K562 (cell line): ENCODE measurements around the gene TIAL1. TPM values are rescaled to one million over a fixed set of nuclear protein-coding genes. Genes with fewer than 3 reads are reported as not detected.

Experiments used
- CREB3L1 ChIP-seq: fragments of 450-650 bp; IDR thresholded peaks from 2 replicates; pipeline ENCODE4 v1.6.1; 2014; ENCODE audit warnings: low read depth, mild to moderate bottlenecking, moderate library complexity, borderline replicate concordance
- CXXC5 ChIP-seq: fragments of 250-450 bp; sonication (Bioruptor Pico); IDR thresholded peaks from 2 replicates; pipeline ENCODE4 v1.8.0; 2022; ENCODE audit warnings: inconsistent platforms, mild to moderate bottlenecking, moderate library complexity
- EGR1 ChIP-seq: fragments of 450-650 bp; conservative IDR thresholded peaks from 2 replicates; pipeline ENCODE4 v1.6.1; 2017; ENCODE audit warnings: mild to moderate bottlenecking
- FUS ChIP-seq: fragments of 200-400 bp; formaldehyde crosslinking; optimal IDR thresholded peaks from 2 replicates; pipeline ENCODE3; 2017; ENCODE audit warnings: low read depth, low read length
- GABPB2 ChIP-seq: fragments of 250-450 bp; sonication (Bioruptor Pico); conservative IDR thresholded peaks from 2 replicates; pipeline ENCODE4 v1.5.1; 2021; ENCODE audit warnings: mild to moderate bottlenecking
- HEY1 ChIP-seq: fragments of 250-450 bp; sonication (Bioruptor Pico); IDR thresholded peaks from 2 replicates; pipeline ENCODE4 v1.5.0; 2020; ENCODE audit warnings: mild to moderate bottlenecking, moderate library complexity, borderline replicate concordance
- HIVEP1 ChIP-seq: fragments of 250-450 bp; sonication (Bioruptor Pico); IDR thresholded peaks from 2 replicates; pipeline ENCODE4 v1.4.0; 2020; ENCODE audit warnings: mild to moderate bottlenecking
- ILF3 ChIP-seq: fragments of 450-650 bp; IDR thresholded peaks from 2 replicates; pipeline ENCODE4 v1.6.1; 2018; ENCODE audit warnings: antibody characterized with exemption, mild to moderate bottlenecking, moderate library complexity, borderline replicate concordance
- KDM5B ChIP-seq: fragments of 200-600 bp; sonication (generic); IDR thresholded peaks from 2 replicates; pipeline ENCODE4 v1.6.1; 2012; ENCODE audit warnings: low read depth, mild to moderate bottlenecking, moderate library complexity, low read length, control low read depth, inconsistent platforms; ENCODE audit not compliant: insufficient replicate concordance
- KLF13 ChIP-seq: fragments of 450-650 bp; IDR thresholded peaks from 2 replicates; pipeline ENCODE4 v1.6.1; 2016; ENCODE audit warnings: missing genetic modification characterization, low read depth, mild to moderate bottlenecking, missing compliant biosample characterization, moderate library complexity, borderline replicate concordance
- MNT ChIP-seq, 2 experiments: fragments of 450-650 bp; conservative IDR thresholded peaks; 2 replicates each; pipeline ENCODE4 v1.6.1; 2017; ENCODE audit warnings: mild to moderate bottlenecking in 2 of 2, moderate library complexity in 2 of 2
- PCBP1 ChIP-seq: fragments of 200-400 bp; formaldehyde crosslinking; IDR thresholded peaks from 2 replicates; pipeline ENCODE4 v1.6.1; 2018; ENCODE audit warnings: mild to moderate bottlenecking, low read depth, low read length; ENCODE audit not compliant: poor library complexity, severe bottlenecking
- POLR3A ChIP-seq: IDR thresholded peaks from 2 replicates; pipeline ENCODE4 v1.6.1; 2011; ENCODE audit warnings: borderline replicate concordance, mild to moderate bottlenecking, moderate library complexity; ENCODE audit not compliant: insufficient read length, insufficient read depth; ENCODE audit errors: extremely low read depth
- RAD21 ChIP-seq, 2 experiments: fragments of 250-450 bp in 1 of 2; fragments of 450-650 bp in 1 of 2; sonication (Bioruptor Pico) in 1 of 2; formaldehyde crosslinking in 1 of 2; IDR thresholded peaks in 1 of 2; conservative IDR thresholded peaks in 1 of 2; 2 replicates each; pipeline versions ENCODE4 v1.4.0 to v1.8.0; 2020 to 2022; ENCODE audit warnings: mild to moderate bottlenecking in 2 of 2, moderate library complexity in 1 of 2
- RBFOX2 ChIP-seq: fragments of 200-400 bp; formaldehyde crosslinking; IDR thresholded peaks from 2 replicates; pipeline ENCODE4 v1.6.1; 2017; ENCODE audit warnings: low read depth, mild to moderate bottlenecking, low read length, moderate library complexity
- RFX1 ChIP-seq: fragments of 450-650 bp; IDR thresholded peaks from 2 replicates; pipeline ENCODE4 v1.6.1; 2016; ENCODE audit warnings: mild to moderate bottlenecking, moderate library complexity
- RNF2 ChIP-seq: sonication (generic); IDR thresholded peaks from 2 replicates; pipeline ENCODE4 v1.6.1; 2016
- SIN3A ChIP-seq, 2 experiments: fragments of 150-350 bp in 1 of 2; IDR thresholded peaks; 2 replicates each; pipeline ENCODE4 v1.6.1; 2011 to 2016; ENCODE audit warnings: borderline replicate concordance in 2 of 2, low read depth in 2 of 2, low read length in 2 of 2, mild to moderate bottlenecking in 2 of 2, moderate library complexity in 2 of 2; ENCODE audit not compliant: control insufficient read depth in 1 of 2
- SIX5 ChIP-seq, 2 experiments: IDR thresholded peaks; 2 replicates each; pipeline ENCODE4 v1.6.1; 2011; ENCODE audit warnings: low read length in 2 of 2, borderline replicate concordance in 1 of 2, low read depth in 1 of 2, mild to moderate bottlenecking in 1 of 2, moderate library complexity in 1 of 2; ENCODE audit not compliant: insufficient read depth in 1 of 2
- TARDBP ChIP-seq: fragments of 450-650 bp; IDR thresholded peaks from 2 replicates; pipeline ENCODE4 v1.6.1; 2016
- USF2 ChIP-seq: sonication (generic); formaldehyde crosslinking; IDR thresholded peaks from 2 replicates; pipeline ENCODE4 v1.5.0; 2020; ENCODE audit warnings: missing genetic modification reagents
- ZNF212 ChIP-seq: fragments of 450-650 bp; formaldehyde crosslinking; IDR thresholded peaks from 2 replicates; pipeline ENCODE4 v1.4.0; 2020; ENCODE audit warnings: mild to moderate bottlenecking
- ZNF431 ChIP-seq: sonication (generic); formaldehyde crosslinking; IDR thresholded peaks from 2 replicates; pipeline ENCODE4 v1.8.0; 2022; ENCODE audit warnings: mild to moderate bottlenecking, missing genetic modification reagents
- polyA plus RNA-seq, 8 experiments: library from polyadenylated mRNA; depleted of rRNA in 4 of 8; stranded (reverse) in 5 of 8; unstranded in 3 of 8; fragments of >200 nt; fragmentation: Nextera tagmentation in 2 of 8; fragmentation: Illumina TruSeq in 1 of 8; extraction: Ambion mirVana in 2 of 8; extraction: Trizol in 1 of 8; gene quantifications; 2 replicates each; pipeline versions ENCODE4 v1.2.1 to v1.2.3, GENCODE V29; 2011 to 2014; ENCODE audit warnings: inconsistent platforms in 1 of 8, missing spikeins in 1 of 8
- total RNA-seq, 7 experiments: library from RNA; depleted of rRNA in 6 of 7; stranded (reverse); fragments of >200 nt in 6 of 7; fragmentation: Illumina TruSeq in 2 of 7; extraction: Trizol in 2 of 7; gene quantifications; 2 replicates each; pipeline versions ENCODE4 v1.2.1 to v1.2.3, GENCODE V29; 2011 to 2021; ENCODE audit warnings: low replicate concordance in 1 of 7

TIAL1 gene
- total and polyA plus RNA-seq, 9 of the 15 experiments (the other 6 are each of a cell fraction or from before 2014, with no cell fraction given) = 22.5 to 126 (median 58.2) TPM

DNA sequence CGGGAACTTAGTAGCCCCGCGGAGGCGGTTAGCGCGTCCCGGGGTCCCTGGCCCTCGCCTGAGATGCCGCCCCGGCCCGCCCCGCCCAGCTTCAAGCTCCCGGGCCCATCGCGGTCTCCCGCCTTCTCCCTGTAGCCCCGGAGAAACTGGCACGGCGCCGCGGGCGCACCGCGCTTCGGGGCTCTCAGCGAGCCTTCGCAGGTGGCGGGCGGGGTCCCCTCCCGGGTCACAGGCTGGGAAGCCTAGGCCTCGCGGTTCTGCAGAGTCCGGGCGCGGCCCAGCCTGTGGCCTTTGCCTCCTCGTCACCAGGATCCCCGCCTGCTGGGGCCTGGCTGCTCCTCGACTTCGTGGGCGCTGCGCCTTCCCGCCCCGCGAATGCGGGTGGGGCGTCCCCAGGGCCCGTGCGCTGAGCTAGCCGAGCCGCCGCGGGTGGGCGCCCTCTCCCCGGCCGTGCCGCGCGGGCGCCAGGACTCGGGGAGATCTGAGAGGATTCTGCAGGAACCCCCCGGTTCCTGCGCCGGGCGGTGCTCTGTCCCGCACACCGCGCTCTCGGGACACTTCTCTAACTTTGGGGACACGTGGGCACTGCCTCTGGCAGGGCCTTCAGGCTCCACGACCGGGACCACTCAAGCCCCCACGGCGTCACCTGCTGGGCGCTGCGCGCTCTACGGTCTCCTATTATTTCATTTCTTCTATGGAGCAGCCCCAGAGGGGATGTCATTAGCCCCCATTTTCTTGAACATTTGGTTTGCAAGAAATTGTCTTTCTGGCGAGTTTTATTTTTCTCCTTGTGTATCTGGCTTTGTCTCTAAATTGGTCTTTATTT lies 53.6 kb downstream of the TIAL1 start (continued):
- TF ChIP-seq KDM5B (peak; percentile 53), ZNF431 (no peak), ZNF212 (CRISPR knock-in tag) (no peak), EGR1 (0 out of 2 replicates have a peak, but pooled peaks have one; percentile 2), MNT (conservative IDR thresholded peaks at IDR 0.05) (peak in 1 of 2 experiments; percentile 46; a peak in 2 of 4 replicates), RFX1 (no peak), PCBP1 (peak; percentile 40), USF2 (CRISPR knock-in tag) (peak; percentile 40), ILF3 (no peak; the same call in 1 of the 2 replicates), KLF13 (no peak), RAD21 (CRISPR knock-in tag; conservative IDR thresholded peaks at IDR 0.05 in 1 of 2, IDR thresholded peaks at IDR 0.05 in 1 of 2) (peak; percentile 21 to 58; a peak in 3 of 4 replicates), SIX5 (IDR thresholded peaks at IDR 0.05; ENCODE audit: borderline replicate concordance in 1 of 2, insufficient read depth in 1 of 2, low read depth in 1 of 2, low read length in 2 of 2) (no peak), POLR3A (no peak), GABPB2 (no peak), RNF2 (no peak), HEY1 (CRISPR knock-in tag) (no peak), CXXC5 (CRISPR knock-in tag) (peak; percentile 29; the same call in 1 of the 2 replicates), CREB3L1 (peak; percentile 42; the same call in 1 of the 2 replicates), FUS (peak; percentile 58), RBFOX2 (peak; percentile 80), TARDBP (peak; percentile 19; the same call in 1 of the 2 replicates), HIVEP1 (CRISPR knock-in tag) (no peak), SIN3A (IDR thresholded peaks at IDR 0.05; ENCODE audit: borderline replicate concordance in 2 of 2, control insufficient read depth in 1 of 2, low read depth in 2 of 2, low read length in 2 of 2) (no peak)
